Smooth muscle cell of the brain vasculature (primary cell): Measurements from ENCODE around the gene GRM7.

Experiments
- DNase-seq: peaks from one replicate; pipeline ENCODE4 v3.0.0-alpha.2; 2012; ENCODE audit warnings: low read depth, low spot score

The GRM7 gene

DNA sequence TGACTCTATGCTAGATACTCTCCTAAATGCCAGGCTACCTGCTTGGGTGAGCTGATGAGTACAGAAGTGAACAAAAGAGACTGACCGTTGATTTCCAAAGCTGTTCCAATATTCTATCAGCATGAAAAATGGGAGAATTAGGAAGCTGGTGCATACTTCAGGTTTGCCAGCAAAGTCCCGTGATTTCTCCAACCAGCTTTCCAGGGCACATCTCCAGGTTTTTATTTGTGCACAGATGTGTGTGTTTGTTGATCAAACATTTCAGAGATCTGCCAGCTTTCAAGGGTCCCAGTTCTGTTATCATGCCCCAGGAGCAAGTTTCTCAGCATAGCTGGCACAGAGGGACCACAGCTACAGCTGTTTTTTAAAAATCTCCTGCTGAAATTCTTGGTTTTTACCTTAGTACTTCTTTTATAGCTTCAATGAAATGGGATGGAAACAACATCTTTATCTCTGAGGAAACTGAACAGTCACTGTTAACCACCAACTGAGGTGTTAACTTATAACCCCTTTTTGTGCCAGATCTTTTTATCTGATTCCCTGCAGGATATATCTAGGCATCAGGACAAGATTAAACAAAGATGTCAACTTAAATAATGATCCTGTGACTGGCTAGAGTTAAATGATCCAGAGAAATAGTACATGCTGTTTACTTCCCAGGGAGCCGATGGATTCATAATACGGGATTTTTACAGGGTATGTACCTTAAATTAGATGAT, 380.8 kb downstream of the GRM7 start:
- no peak for DNase-seq

DNA sequence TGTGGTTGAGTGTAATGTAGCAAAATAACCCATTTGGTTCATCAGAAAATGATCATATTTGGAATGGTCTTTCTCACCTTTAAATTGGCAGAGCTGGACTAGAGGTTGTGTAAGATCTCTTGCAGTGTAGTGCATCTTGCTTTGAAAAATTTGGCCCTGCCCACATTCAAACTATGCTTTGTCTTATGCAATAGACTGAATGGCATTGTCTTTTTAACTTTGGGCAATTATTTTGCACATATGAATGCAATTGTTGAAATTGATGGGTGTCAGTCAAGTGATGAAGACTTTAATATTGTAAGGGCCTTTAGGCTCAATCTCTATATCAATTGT, 381.4 kb downstream of the GRM7 start:
- DNase-seq, result no peak

DNA sequence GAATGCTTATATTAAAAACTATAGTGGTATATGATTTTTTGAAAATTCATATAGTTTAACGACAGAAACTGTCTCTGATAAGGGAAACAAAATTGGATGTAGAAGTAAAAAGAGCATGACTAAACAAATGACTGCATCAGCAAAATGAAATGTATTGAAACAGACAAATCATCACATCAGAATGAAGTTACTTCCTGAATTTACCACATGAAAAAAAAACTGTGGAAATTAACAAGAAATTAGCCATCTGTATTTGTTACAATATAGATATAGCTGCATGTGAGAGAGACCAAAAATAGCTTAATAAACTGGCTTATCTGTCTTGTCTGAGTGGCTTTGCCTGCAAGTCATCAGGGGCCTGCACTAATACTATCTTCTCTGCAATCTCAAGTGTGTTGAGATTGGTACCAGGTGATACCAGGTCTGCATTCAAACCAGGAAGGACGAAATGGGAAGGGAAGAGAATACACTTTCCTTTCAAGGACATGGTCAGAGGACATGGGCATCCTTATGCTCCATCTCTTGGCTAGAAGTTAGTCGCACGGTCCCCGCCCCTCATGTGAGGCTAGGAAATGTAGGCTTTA, 388.7 kb downstream of the GRM7 start:
- DNase-seq, result no peak

DNA sequence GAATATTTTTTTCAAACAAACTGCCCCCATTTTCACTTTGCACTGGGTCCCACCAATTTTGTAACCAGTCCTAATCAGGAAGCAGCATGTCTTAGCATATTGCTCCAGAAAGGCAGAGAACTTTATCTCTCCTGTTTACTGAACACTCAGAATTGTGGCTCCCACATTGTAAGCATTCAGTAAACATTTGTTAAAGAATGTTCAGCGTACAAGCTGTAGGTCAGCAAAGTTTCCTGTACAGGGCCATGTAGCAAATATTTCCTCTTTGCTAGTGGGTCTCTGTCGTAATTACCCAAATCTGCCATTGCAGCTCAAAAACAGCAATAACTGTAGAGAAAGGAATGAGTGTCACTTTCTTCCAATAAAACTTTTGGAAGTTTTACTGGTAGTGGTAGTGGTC, 393.3 kb downstream of the GRM7 start:
- DNase-seq, result no peak

DNA sequence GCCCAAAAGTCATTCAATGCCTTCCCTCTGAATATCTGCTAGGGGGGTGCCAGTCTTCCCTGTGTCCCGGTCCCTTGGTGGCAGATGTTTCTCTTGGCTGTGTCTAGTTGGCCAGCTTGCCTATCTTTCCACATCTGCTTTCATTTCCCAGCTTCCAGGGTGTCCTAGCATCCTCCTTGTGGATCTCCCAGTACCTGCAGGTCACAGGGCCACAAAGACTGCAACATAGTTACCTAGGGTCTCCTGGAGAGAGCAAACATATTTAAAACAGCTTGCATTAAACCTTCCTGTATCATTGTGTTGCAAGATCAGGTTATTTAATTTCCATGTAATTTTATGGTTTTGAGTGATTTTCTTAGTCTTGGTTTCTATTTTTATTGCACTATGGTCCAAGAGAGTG, 400.1 kb downstream of the GRM7 start:
- no peak for DNase-seq

DNA sequence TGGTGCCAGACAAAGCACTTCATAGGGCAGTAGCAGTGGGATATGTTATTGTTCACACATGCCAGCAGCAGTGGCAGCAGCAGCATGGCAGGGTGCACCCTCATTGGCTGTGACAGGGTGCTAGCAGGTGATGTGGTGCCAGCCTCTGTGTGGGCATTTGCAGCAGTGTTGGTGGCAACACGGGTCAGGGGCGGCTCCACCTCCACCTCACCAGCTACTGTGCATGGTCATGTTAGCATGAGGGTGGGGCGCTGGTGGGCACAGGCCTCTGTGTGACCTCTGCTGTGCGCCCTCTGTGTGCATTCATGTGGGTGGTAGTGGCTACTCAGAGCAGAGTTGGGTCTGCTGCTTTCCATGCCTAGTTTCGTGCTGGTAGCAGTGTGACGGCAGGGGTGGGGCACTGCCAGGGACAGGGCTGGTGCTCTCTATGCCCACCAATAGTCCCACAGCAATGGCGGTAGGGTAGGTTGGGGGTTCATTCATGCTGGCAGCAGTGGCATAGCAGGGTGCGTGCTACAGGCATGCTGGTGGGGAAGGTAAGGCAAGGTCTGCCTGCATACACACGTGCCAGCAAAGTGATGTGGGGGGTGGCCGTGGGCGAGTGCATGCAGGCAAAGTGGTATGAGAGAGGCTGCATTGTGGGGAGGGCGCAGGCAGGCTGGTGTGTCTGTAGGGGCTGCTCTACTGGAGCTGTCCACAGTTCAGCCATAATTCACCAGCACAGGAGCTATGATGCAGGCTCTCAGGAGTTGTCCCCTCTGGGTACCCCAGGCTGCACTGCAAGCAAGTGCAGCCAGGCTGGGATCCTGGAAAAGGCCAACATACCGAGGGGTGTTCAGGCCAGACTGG, 402.7 kb downstream of the GRM7 start:
- no peak for DNase-seq

DNA sequence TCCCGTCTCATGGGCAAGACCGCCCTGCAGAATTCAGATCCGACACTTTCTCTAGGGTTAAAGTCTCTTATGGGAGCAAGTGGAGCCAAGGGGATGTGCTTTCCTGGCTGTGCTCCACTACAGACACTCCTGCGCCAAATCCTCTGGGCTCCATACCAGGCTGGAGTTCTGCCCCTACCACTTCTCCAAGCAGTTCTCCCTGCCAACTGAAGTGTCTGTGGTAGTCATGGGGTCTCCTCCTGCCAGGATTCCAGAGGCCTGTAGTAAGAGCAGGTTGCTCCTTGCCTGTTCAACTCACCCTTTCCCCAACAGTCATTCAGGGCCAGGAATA, 403.2 kb downstream of the GRM7 start:
- DNase-seq, result no peak

DNA sequence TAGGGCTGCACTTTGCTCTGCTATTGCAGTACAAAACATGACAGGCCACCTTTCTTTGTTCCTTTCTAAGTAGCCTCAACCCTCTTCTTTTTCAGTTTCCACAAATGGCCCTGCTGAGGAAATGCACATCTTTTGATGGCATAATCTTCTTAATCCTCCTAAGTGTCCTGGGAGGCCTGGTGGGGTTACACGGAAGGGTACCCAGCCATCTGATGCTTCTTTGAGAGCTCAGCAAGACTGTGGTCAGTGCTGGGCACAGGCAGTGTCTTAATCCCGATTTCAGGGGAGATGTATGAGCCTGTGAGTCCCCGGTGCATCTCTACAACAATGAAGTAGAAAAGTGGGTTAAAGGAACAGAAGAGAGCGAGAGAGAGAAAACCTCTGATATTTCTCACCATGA, 404.8 kb downstream of the GRM7 start:
- DNase-seq, result no peak

DNA sequence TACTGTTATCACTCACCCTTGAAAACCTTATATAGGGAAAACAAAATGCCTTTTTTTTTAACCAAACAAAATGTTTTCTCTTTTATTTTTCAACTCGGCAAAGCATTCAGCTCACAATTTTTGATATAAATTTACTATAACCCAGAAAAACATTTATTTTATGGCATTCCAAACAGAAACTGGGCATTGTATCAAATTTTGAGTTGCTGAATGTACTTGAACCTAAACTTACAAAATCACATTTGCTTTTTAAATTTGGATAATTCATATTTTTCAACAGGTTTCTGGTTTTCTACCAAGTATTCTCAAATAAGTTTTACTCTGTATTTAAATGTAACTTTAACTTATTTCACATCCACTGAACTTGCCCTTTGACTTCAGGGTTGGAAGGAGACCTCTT, 405.6 kb downstream of the GRM7 start:
- DNase-seq, result no peak

DNA sequence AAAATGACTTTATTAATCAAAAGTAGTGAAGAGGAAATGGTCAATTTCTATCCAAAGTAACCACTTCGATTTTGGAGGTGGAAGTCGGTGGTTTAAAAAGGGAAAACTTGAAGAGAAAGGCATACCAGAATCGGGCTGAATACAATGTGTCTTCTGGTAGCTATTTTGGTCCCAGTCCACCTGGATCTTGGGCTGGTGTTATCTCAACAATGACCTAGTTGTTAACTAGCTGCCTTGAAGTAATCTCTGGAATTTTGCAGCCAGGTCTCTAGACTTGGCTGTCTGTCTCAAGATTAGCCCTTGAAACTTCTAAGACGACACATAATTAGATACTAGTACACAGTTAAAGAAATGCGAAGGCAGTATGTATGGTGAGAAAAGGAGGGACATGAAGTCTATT, 409.8 kb downstream of the GRM7 start:
- no peak for DNase-seq

DNA sequence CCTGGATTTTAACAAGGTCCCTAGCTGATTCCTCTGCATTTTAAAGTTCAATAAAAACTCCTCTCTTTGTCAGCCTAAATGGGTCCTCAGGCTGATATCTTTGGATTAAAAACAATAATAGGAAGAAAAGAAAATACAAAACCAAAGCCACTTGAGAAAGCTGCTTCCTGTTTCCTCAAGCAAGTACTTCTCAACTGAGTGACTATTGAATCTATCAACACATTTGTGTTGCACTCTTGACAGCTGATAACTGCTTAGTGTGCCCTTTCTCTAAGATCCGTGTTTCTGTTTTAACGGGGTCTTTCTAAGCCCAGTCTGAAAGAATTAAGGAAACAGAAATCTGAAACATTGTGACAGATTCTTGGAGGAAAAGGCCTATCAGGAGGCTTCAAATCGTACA, 410.7 kb downstream of the GRM7 start:
- DNase-seq, result no peak

DNA sequence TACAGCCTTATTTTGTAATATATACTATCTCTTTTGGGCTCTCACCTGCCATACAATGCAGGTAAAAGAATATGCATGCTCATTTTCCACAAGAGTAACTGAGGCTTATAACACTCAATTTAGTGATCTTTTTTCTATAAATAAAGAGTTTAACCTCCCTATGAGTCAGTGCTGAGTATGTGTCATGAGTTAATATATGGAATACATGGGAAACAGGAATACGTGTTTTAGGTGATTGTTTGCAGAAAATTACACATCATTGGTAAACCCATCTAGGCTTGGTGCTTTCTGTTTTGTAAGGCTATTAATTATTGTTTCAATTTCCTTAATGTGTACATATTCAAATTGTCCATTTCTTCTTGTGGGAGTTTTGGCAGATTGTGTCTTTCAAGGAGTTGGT, 411.3 kb downstream of the GRM7 start:
- no peak for DNase-seq

DNA sequence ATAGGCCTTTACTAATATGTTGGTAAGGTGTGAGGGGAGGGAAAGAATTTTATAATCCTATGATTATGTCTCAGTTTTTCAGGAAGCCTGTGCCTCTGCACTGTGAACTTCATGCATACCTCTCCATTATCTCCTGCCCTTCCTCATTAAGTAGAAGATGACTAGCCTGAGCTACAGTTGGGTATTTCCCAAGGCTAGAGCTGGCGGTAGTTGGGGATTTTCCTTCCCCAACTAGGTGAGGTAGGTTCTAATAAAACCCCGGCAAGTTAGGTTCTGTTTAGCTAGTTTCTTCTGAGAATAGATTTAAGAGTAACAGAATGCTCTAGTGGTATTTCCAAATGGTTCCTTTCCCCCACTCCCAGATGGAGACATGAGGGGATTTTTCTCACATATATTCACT, 414.5 kb downstream of the GRM7 start:
- DNase-seq, result no peak

DNA sequence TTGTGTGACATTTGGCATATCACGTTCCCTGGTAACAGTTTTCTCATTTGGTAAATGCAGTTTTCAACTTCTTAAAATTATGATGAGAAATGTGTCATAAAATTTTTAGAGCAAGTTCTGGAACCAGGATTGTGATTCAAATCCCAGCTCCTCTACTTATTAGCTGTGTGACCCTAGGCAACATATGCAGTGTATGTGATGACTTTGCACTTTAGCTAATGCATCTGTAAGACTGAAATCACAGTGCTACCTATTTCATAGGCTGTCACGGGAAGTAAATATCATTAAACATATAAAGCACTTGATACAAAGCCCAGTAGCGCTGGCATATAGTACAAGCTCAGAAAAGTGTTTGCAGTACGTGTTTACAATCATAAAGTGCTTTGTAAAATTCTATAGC, 419.4 kb downstream of the GRM7 start:
- DNase-seq, result no peak

DNA sequence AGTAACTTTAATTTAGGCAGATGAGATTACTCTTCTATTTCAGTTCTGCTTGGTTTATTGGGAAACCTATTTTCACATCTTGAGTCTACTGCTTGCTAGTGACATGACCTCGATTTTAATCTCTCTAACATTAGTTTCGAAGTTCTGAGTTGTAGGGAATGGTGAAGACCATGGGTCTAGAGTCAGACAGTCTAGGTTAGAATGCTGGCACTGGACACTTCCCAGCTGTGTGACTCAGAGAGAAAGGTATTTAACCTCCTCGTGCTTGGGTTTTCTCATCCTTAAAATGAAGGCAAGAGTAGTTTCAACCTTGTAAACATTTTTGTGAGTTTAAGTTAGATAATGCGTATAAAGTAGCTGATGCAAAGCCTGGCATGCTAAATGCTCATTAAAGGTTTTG, 422.1 kb downstream of the GRM7 start:
- DNase-seq, result no peak

DNA sequence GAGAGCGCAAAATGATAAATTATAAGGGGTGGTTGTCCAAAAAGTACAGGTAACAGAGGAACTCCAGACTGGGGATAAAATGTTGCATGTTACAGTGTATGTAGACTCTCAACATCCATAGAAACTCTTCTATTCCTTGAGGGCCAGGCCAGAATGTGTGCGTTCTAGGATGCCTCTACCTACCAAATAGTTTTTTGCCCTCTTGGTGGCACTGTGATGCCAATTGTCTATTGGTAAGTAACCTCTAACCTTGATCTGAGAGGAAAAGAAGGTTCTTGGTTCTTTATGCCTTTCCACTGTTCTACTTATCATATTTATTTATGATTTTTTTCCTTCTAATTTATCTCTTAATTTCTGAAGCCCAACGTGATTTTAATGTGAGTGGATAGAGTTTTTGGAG, 424.6 kb downstream of the GRM7 start:
- DNase-seq, result no peak

DNA sequence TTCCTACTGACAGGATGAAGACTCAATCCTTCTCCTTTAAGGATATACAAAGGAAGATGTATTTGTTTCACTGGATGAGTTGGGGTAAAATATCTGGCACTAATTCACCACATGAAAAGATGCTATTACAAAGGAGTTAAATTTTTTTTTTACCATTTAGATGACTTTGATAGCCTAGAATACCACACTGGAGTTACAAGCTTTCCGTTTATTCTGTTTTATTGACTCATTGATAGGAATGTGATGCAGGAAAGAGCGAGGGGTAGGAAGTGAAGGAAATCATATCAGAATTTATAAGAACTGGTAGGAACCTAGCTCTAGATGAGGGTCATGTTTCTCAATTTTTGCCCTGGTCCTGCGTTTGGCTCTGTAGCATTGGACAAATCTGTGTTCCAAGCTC, 427.2 kb downstream of the GRM7 start:
- DNase-seq, result no peak

DNA sequence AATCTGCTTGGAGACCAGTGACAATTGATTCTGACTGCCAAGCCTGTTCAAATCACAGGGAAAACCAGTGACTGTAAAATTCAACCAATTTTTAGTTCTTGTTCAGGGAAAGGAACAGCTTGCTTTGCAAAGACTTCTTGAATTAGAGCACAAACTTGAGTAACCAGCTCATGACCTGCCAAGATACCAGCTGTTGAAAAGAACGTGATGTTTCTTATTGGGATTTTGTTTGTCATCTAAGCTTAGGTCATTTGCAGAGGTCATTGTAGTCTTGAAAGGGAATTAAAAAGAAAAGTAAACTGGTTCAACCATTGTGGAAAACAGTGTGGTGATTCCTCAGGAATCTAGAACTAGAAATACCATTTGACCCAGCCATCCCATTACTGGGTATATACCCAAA, 428.2 kb downstream of the GRM7 start:
- DNase-seq, result no peak

DNA sequence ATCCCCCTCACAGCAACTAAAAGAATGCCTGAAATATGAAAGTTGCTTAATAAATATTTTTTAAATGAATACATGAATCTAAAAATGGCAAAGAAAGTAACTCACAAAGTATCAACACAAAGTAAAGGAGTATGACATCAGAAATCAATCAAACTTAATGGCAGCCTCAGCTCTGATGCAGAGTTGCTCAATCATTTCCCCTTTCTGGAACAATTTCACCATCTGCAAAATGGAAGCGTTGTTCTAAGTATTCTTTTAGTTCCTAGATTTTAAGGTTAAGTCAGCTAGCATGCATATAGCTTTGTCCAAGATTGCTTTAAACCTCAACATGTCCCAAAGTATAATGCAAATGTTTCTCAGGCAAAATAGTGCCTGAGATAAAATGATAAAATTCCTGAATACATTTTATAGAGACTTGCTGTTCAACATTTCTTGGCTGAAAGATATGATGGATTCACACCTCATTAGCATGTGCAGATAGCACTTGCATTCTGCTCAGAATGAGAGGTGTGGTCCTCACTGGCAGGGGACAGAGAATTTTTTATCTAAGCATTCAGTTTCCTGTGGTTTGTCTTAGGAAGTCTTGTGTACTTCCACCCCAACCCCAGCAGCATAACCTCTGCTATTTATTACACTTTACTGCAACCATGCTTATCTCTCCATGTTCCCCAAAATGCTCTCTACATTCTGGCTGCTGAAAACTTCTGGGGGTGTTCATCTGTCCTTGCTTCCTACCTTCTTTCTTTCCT, 429.3 kb downstream of the GRM7 start:
- DNase-seq, result no peak

DNA sequence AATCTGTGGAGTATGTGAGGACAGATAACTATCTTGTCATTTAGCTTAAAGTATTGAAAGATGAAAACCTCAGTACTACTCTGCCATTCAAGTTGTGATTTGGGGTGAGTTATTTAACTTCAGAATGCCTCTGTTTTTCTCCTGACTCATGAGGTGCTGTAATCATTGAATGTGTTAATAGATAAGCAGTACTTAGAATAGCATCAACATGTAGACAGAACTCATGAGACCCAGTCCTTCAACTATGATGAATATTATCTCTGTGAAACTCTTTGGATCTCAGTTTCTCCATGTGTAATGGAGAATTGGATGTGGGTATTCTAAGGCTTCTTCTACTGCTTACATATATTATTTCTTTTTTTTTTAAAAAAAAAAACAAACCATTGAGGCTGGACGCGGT, 431.4 kb downstream of the GRM7 start:
- no peak for DNase-seq

DNA sequence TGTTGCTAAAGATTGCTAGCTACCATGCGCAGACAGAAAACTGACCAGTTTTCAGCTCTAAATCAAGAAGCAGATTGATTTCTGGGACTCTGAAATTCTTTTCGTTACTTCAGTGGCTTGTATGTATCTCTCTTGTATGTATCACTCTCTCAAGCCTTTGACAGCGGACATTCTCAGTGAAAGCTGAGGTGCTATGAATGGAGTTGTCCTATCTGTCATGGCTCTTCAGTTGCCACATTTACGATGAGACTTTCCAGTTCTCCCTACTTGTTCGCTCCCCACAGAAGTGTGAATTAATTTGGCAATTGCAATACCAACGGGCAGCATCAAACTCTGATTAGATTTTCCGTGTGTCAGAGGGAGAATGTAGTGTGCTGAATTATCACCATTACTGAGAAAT, 432.4 kb downstream of the GRM7 start:
- no peak for DNase-seq

DNA sequence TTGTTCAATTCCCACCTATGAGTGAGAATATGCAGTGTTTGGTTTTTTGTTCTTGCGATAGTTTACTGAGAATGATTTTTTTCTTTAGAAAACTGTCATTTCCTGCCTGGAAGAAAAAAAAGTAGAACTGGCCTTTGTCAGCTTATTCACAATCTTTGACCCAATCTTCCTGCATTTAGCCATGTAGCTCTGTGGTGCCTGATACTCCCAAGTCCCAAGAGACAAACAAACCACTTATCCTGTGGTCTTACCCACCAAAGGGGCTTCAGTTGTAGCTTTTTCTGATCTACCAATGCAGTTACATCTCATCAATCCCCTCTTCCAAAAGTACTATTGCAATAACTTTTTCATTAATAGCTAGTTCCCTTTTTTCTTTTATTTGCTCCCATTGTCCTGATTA, 444.6 kb downstream of the GRM7 start:
- no peak for DNase-seq

DNA sequence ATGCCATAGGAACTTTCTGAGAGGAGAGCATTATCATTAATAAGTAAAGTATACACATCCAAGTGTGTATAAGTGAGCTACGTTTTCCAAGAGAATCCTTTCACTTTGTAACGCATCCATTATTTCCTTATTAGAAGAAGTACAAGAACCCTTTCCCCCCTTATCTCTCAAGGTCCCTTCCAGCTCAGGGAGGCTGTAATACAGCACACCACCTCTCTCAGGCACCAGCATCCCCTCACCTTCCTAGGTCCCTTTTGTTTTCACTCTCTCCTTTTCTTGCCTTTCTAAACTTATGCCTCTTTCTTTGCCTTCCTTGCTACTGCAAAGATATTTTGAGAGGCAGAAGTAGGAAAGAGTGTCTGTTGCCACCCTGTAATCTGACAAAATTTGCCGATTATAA, 446.0 kb downstream of the GRM7 start:
- DNase-seq, result no peak
